GM19452 (cell line): ENCODE results near the gene TMEM238.
"Not testable (repeated sequence)": the region's sequence is repeated elsewhere in the genome, so short reads cannot be mapped to it uniquely, and the experiment has no call there.

ENCODE experiments used
- ATAC-seq: cut with Tn5 transposase; IDR thresholded peaks from one replicate; pipeline ENCODE4 v1.9.1; 2021; ENCODE audit not compliant: unreplicated experiment

TMEM238 gene

GRCh38 chr19:55341595-55342531 lies 42.2 kb downstream of the TMEM238 start:
- no peak for ATAC-seq

GRCh38 chr19:55341171-55341588 lies 42.9 kb downstream of the TMEM238 start:
- no peak for ATAC-seq

- ATAC-seq: no peak
These were observed 43.3 kb downstream of the TMEM238 start for GRCh38 chr19:55340784-55341147.

- ATAC-seq: no peak
These were observed 44.0 kb downstream of the TMEM238 start for GRCh38 chr19:55339889-55340783.

- peak; percentile 81 for ATAC-seq
These were observed 44.8 kb downstream of the TMEM238 start, which contains the start of gene KMT5C for GRCh38 chr19:55339105-55339888. TSS of gene KMT5C (plus strand) at chr19:55339876. CDS start at chr19:55341937, 2,061 bp downstream.

- no peak for ATAC-seq
These were observed 48.0 kb downstream of the TMEM238 start for GRCh38 chr19:55336101-55336500.

- no peak for ATAC-seq
These were observed 50.2 kb downstream of the TMEM238 start for GRCh38 chr19:55333870-55334269.

- ATAC-seq: not testable (repeated sequence)
These were observed 54.3 kb downstream of the TMEM238 start for GRCh38 chr19:55329791-55330190.
